Right renal pelvis (tissue), 4 donors: ENCODE measurements around the gene NUP210. TPM values are rescaled to one million over a fixed set of nuclear protein-coding genes. Genes with fewer than 3 reads are reported as not detected.

ENCODE experiments used
- DNase-seq, 4 donors: peaks; one replicate each; pipeline ENCODE4 v3.0.0-alpha.2; 2013; ENCODE audit warnings: low read depth in 4 of 4, low spot score in 3 of 4, missing footprints in 1 of 4
- polyA plus RNA-seq, 4 donors: library from polyadenylated mRNA; unstranded; fragments of 120-200 nt; gene quantifications; one replicate each; pipeline ENCODE4 v1.2.1, GENCODE V29; 2013; ENCODE audit not compliant: insufficient read length in 4 of 4

NUP210 gene
- polyA plus RNA-seq, 4 donors: 24.5 to 31.5 (median 24.8) TPM

GRCh38 chr3:13332158-13332557, 88.0 kb downstream of the NUP210 start:
- DNase-seq: no peak

GRCh38 chr3:13329746-13330145, 90.4 kb downstream of the NUP210 start:
- DNase-seq: no peak

- no peak for DNase-seq
These were observed 94.2 kb downstream of the NUP210 start for GRCh38 chr3:13325892-13326443.

- DNase-seq: no peak
These were observed 95.2 kb downstream of the NUP210 start for GRCh38 chr3:13324835-13325501.

GRCh38 chr3:13323822-13324221, 96.3 kb downstream of the NUP210 start:
- no peak for DNase-seq

GRCh38 chr3:13322324-13322723, 97.8 kb downstream of the NUP210 start:
- no peak for DNase-seq

GRCh38 chr3:13319564-13320220, 100.4 kb downstream of the NUP210 start:
- DNase-seq: no peak

- DNase-seq: no peak
These were observed 101.3 kb downstream of the NUP210 start for GRCh38 chr3:13318626-13319470.

GRCh38 chr3:13317596-13318320, 102.4 kb downstream of the NUP210 start:
- DNase-seq: no peak

GRCh38 chr3:13316603-13317002, 103.5 kb downstream of the NUP210 start:
- no peak for DNase-seq

GRCh38 chr3:13314877-13315276, 105.2 kb downstream of the NUP210 start:
- no peak for DNase-seq

GRCh38 chr3:13313813-13314212, 106.3 kb downstream of the NUP210 start:
- no peak for DNase-seq

- no peak for DNase-seq
These were observed 111.1 kb downstream of the NUP210 start for GRCh38 chr3:13309004-13309403.

- no peak for DNase-seq
These were observed 111.7 kb downstream of the NUP210 start for GRCh38 chr3:13308380-13308801.

GRCh38 chr3:13307041-13307440, 113.1 kb downstream of the NUP210 start:
- no peak for DNase-seq

GRCh38 chr3:13305623-13306022, 114.5 kb downstream of the NUP210 start:
- DNase-seq: no peak

- DNase-seq: no peak
These were observed 116.7 kb downstream of the NUP210 start for GRCh38 chr3:13303410-13303809.

- no peak for DNase-seq
These were observed 118.7 kb downstream of the NUP210 start for GRCh38 chr3:13301286-13301987.

GRCh38 chr3:13300546-13301285, 119.4 kb downstream of the NUP210 start:
- DNase-seq: no peak
